Kidney glomerular epithelial cell (primary cell): Measurements from ENCODE around the gene PCDHGB4.
A peak's percentile ranks its signal among the peaks of the same experiment; 100 is the strongest.
"Not testable (repeated sequence)": the region's sequence is repeated elsewhere in the genome, so short reads cannot be mapped to it uniquely, and the experiment has no call there.

Experiments
- DNase-seq: peaks from one replicate; lab custom pipeline; 2025; lab: John Stamatoyannopoulos, UW

The PCDHGB4 gene

GRCh38 chr5:141398608-141399007 is 11.1 kb downstream of the PCDHGB4 start:
- no peak for DNase-seq

GRCh38 chr5:141399555-141400258 is 12.2 kb downstream of the PCDHGB4 start:
- no peak for DNase-seq

GRCh38 chr5:141402553-141403243 is 15.2 kb downstream of the PCDHGB4 start, which contains the start of gene PCDHGA9:
TSS of gene PCDHGA9 (plus strand) at chr5:141402778. CDS start at chr5:141402953, 175 bp downstream.
- no peak for DNase-seq

GRCh38 chr5:141403387-141403786 is 15.9 kb downstream of the PCDHGB4 start:
- DNase-seq = no peak

GRCh38 chr5:141407790-141408505 is 20.4 kb downstream of the PCDHGB4 start, which contains the start of gene PCDHGB6:
TSS of gene PCDHGB6 (plus strand) at chr5:141408021. CDS start at chr5:141408203, 182 bp downstream.
- DNase-seq = not testable (repeated sequence)

- no peak for DNase-seq
Measured at GRCh38 chr5:141409598-141410306, 22.3 kb downstream of the PCDHGB4 start.

GRCh38 chr5:141411575-141411974 is 24.1 kb downstream of the PCDHGB4 start:
- DNase-seq = no peak

GRCh38 chr5:141412854-141413539 is 25.5 kb downstream of the PCDHGB4 start, which contains the start of gene PCDHGA10:
TSS of gene PCDHGA10 (plus strand) at chr5:141412987. CDS start at chr5:141413176, 189 bp downstream.
- peak; percentile 15 for DNase-seq

GRCh38 chr5:141413540-141414069 is 26.1 kb downstream of the PCDHGB4 start:
- DNase-seq = no peak

- DNase-seq = not testable (repeated sequence)
Measured at GRCh38 chr5:141414548-141415274, 27.2 kb downstream of the PCDHGB4 start.

GRCh38 chr5:141415275-141415618 is 27.7 kb downstream of the PCDHGB4 start:
- DNase-seq = not testable (repeated sequence)

- DNase-seq = peak; percentile 72
Measured at GRCh38 chr5:141417494-141418172, 30.1 kb downstream of the PCDHGB4 start, which contains the start of gene PCDHGB7. TSS of gene PCDHGB7 (plus strand) at chr5:141417677. CDS start at chr5:141417860, 183 bp downstream.

GRCh38 chr5:141419074-141419880 is 31.8 kb downstream of the PCDHGB4 start:
- no peak for DNase-seq

GRCh38 chr5:141420855-141421488 is 33.5 kb downstream of the PCDHGB4 start, which contains the start of gene PCDHGA11:
TSS of gene PCDHGA11 (plus strand) at chr5:141421051. CDS start at chr5:141421228, 177 bp downstream.
- DNase-seq = no peak

GRCh38 chr5:141421489-141421855 is 34.0 kb downstream of the PCDHGB4 start:
- no peak for DNase-seq

GRCh38 chr5:141422742-141423291 is 35.3 kb downstream of the PCDHGB4 start:
- no peak for DNase-seq

GRCh38 chr5:141427783-141428426 is 40.4 kb downstream of the PCDHGB4 start:
- no peak for DNase-seq
